Measurements from ENCODE around the gene SRRM4.

The SRRM4 gene

GRCh38 chr12:119206348-119207062 is 225.2 kb downstream of the SRRM4 start:
- no peak for DNase-seq

- no peak for DNase-seq
Observed at GRCh38 chr12:119207063-119207560, 225.8 kb downstream of the SRRM4 start.

GRCh38 chr12:119208626-119209061 is 227.3 kb downstream of the SRRM4 start:
- DNase-seq = peak; percentile 77

- DNase-seq = no peak
Observed at GRCh38 chr12:119211884-119212283, 230.5 kb downstream of the SRRM4 start.
